WTC11 (cell line): Measurements from ENCODE around the gene PHRF1. TPM values are rescaled to one million over a fixed set of nuclear protein-coding genes. Genes with fewer than 3 reads are reported as not detected.

Source experiments
- ATAC-seq: fragments of 200-7000 bp; cut with Tn5 transposase; 2 replicates; pipeline ENCODE4 v1.10.0; 2021; ENCODE audit warnings: mild to moderate bottlenecking, moderate library complexity
- CTCF ChIA-PET: fragments of 300-600 bp; sonication (Branson Sonifier 250); formaldehyde crosslinking; loops from one replicate; lab custom pipeline; 2021; ENCODE audit warnings: antibody characterized with exemption; lab: Charles Lee
- POLR2A ChIA-PET: fragments of 350-600 bp; sonication (Branson Sonifier 250); formaldehyde crosslinking; loops from one replicate; lab custom pipeline; 2021; ENCODE audit warnings: antibody characterized with exemption; lab: Charles Lee
- DNase-seq: peaks from one replicate; pipeline ENCODE4 v3.0.0; 2021; ENCODE audit warnings: low spot score
- H3K27ac Mint-ChIP-seq: 2 replicates; pipeline ENCODE4 v1.8.0; 2021; ENCODE audit warnings: mixed read lengths
- H3K27me3 Mint-ChIP-seq: 2 replicates; pipeline ENCODE4 v1.8.0; 2021; ENCODE audit warnings: low read depth, mild to moderate bottlenecking, moderate library complexity, mixed read lengths
- H3K36me3 Mint-ChIP-seq: 2 replicates; pipeline ENCODE4 v1.8.0; 2021; ENCODE audit warnings: mixed read lengths
- H3K4me1 Mint-ChIP-seq: 2 replicates; pipeline ENCODE4 v1.8.0; 2022; ENCODE audit warnings: mixed read lengths
- H3K4me3 Mint-ChIP-seq: 2 replicates; pipeline ENCODE4 v1.8.0; 2021; ENCODE audit warnings: mild to moderate bottlenecking, moderate library complexity, mixed read lengths
- H3K9me3 Mint-ChIP-seq: 2 replicates; pipeline ENCODE4 v1.8.0; 2021; ENCODE audit warnings: mixed read lengths
- CREB1 ChIP-seq: sonication (generic); formaldehyde crosslinking; IDR thresholded peaks from 2 replicates; pipeline ENCODE4 v1.8.0; 2023; ENCODE audit warnings: mild to moderate bottlenecking, missing genetic modification reagents
- ETV6 ChIP-seq: sonication (generic); formaldehyde crosslinking; IDR thresholded peaks from 2 replicates; pipeline ENCODE4 v1.8.1; 2022; ENCODE audit warnings: mild to moderate bottlenecking, missing genetic modification reagents
- FOXK1 ChIP-seq: sonication (generic); formaldehyde crosslinking; IDR thresholded peaks from 2 replicates; pipeline ENCODE4 v1.8.0; 2022; ENCODE audit warnings: mild to moderate bottlenecking, moderate library complexity, missing genetic modification reagents
- GABPB1 ChIP-seq: sonication (generic); formaldehyde crosslinking; IDR thresholded peaks from 2 replicates; pipeline ENCODE4 v1.8.1; 2023; ENCODE audit warnings: mild to moderate bottlenecking, missing genetic modification reagents
- KAT7 ChIP-seq: sonication (generic); formaldehyde crosslinking; IDR thresholded peaks from 2 replicates; pipeline ENCODE4 v1.8.1; 2023; ENCODE audit warnings: missing genetic modification reagents, mild to moderate bottlenecking, borderline replicate concordance
- NFYB ChIP-seq: sonication (generic); formaldehyde crosslinking; conservative IDR thresholded peaks from 2 replicates; pipeline ENCODE4 v1.8.0; 2022; ENCODE audit warnings: low read depth, missing genetic modification reagents
- NR1H2 ChIP-seq: sonication (generic); formaldehyde crosslinking; IDR thresholded peaks from 2 replicates; pipeline ENCODE4 v1.9.0; 2021; ENCODE audit warnings: mild to moderate bottlenecking, moderate library complexity, missing genetic modification reagents
- NR3C1 ChIP-seq: sonication (generic); formaldehyde crosslinking; conservative IDR thresholded peaks from 2 replicates; pipeline ENCODE4 v1.8.1; 2023; ENCODE audit warnings: low read depth, mild to moderate bottlenecking, missing genetic modification reagents
- PRDM15 ChIP-seq: sonication (generic); formaldehyde crosslinking; IDR thresholded peaks from 2 replicates; pipeline ENCODE4 v1.8.0; 2022; ENCODE audit warnings: missing genetic modification reagents
- PRRX2 ChIP-seq: fragments of 250-450 bp; sonication (Bioruptor Pico); IDR thresholded peaks from 2 replicates; pipeline ENCODE4 v1.8.0; 2021; ENCODE audit warnings: mild to moderate bottlenecking
- STAT6 ChIP-seq: sonication (generic); formaldehyde crosslinking; conservative IDR thresholded peaks from 2 replicates; pipeline ENCODE4 v1.8.1; 2023; ENCODE audit warnings: mild to moderate bottlenecking, low read depth, missing genetic modification reagents, moderate library complexity
- TEAD1 ChIP-seq: sonication (generic); formaldehyde crosslinking; IDR thresholded peaks from 2 replicates; pipeline ENCODE4 v1.8.0; 2022; ENCODE audit warnings: mild to moderate bottlenecking, missing genetic modification reagents
- ZNF121 ChIP-seq: sonication (generic); formaldehyde crosslinking; IDR thresholded peaks from 2 replicates; pipeline ENCODE4 v1.8.0; 2023; ENCODE audit warnings: missing genetic modification reagents
- ZNF219 ChIP-seq: sonication (generic); formaldehyde crosslinking; IDR thresholded peaks from 2 replicates; pipeline ENCODE4 v1.8.0; 2023; ENCODE audit warnings: missing genetic modification reagents, mild to moderate bottlenecking, borderline replicate concordance
- ZNF232 ChIP-seq: sonication (generic); formaldehyde crosslinking; IDR thresholded peaks from 2 replicates; pipeline ENCODE4 v1.8.0; 2022; ENCODE audit warnings: mild to moderate bottlenecking, missing genetic modification reagents
- ZNF423 ChIP-seq: fragments of 250-450 bp; sonication (Bioruptor Pico); IDR thresholded peaks from 2 replicates; pipeline ENCODE4 v2.1.2; 2022; ENCODE audit warnings: mild to moderate bottlenecking, moderate library complexity
- ZNF425 ChIP-seq: fragments of 250-450 bp; sonication (Bioruptor Pico); conservative IDR thresholded peaks from 2 replicates; pipeline ENCODE4 v1.9.0; 2021; ENCODE audit warnings: mild to moderate bottlenecking
- total RNA-seq: library from RNA; stranded (reverse); gene quantifications from 3 replicates; pipeline ENCODE4 v1.2.3, GENCODE V29; 2021

Gene PHRF1
- total RNA-seq, 1 experiment from 2014 or later, result 46.9 TPM

- DNase-seq (no peak), ATAC-seq (no peak)
- Mint-ChIP-seq H3K4me1 (no peaks in the 10 kb centered on the region), H3K36me3 (peaks cover 54% of the 10 kb centered on the region), H3K9me3 (no peaks in the 10 kb centered on the region), H3K27ac (no peak overlapping the region), H3K4me3 (no peak overlapping the region), H3K27me3 (no peaks in the 10 kb centered on the region)
- no peak for TF ChIP-seq GABPB1 (CRISPR knock-in tag)
- ChIA-PET CTCF (no interaction called here), POLR2A (interaction anchor here (0.6 kb wide), 1 partner anchor 200 kb away, joined by 3 read pairs; no protein-coding TSS in a partner anchor)
Observed at GRCh38 chr11:598005-598680, 21.9 kb downstream of the PHRF1 start.

- no peak for DNase-seq
- peaks cover 51% of the 10 kb centered on the region for H3K36me3 Mint-ChIP-seq
- ChIA-PET CTCF (interaction anchor here (0.7 kb wide), 1 partner anchor 42 kb away, joined by 3 read pairs; no protein-coding TSS in a partner anchor), POLR2A (no interaction called here)
- no peak overlapping the region for H3K27ac Mint-ChIP-seq
- TF ChIP-seq ZNF121 (CRISPR knock-in tag) (no peak), ZNF423 (CRISPR knock-in tag) (no peak), PRRX2 (CRISPR knock-in tag) (no peak), KAT7 (CRISPR knock-in tag) (no peak), NFYB (CRISPR knock-in tag) (no peak), CREB1 (CRISPR knock-in tag) (no peak), ZNF219 (CRISPR knock-in tag) (no peak), ETV6 (no peak)
- no peaks in the 10 kb centered on the region for H3K27me3 Mint-ChIP-seq
- no peaks in the 10 kb centered on the region for H3K9me3 Mint-ChIP-seq
- no peaks in the 10 kb centered on the region for H3K4me1 Mint-ChIP-seq
- no peak overlapping the region for H3K4me3 Mint-ChIP-seq
- no peak for ATAC-seq
Observed at GRCh38 chr11:601573-602245, 25.4 kb downstream of the PHRF1 start.

GRCh38 chr11:603154-603553 is 26.9 kb downstream of the PHRF1 start:
- Mint-ChIP-seq H3K36me3 (peaks cover 52% of the 10 kb centered on the region), H3K27ac (no peak overlapping the region), H3K27me3 (no peaks in the 10 kb centered on the region), H3K9me3 (no peaks in the 10 kb centered on the region), H3K4me3 (no peak overlapping the region), H3K4me1 (no peaks in the 10 kb centered on the region)
- no peak for TF ChIP-seq TEAD1
- no peak for TF ChIP-seq FOXK1 (CRISPR knock-in tag)
- no peak for TF ChIP-seq NR1H2 (CRISPR knock-in tag)
- TF ChIP-seq ZNF425 (CRISPR knock-in tag), result no peak
- no peak for TF ChIP-seq NR3C1
- TF ChIP-seq PRDM15 (CRISPR knock-in tag), result no peak
- TF ChIP-seq STAT6 (CRISPR knock-in tag), result no peak
- no peak for TF ChIP-seq ZNF232
- ATAC-seq (no peak), DNase-seq (no peak)
- ChIA-PET POLR2A (interaction anchor here (0.7 kb wide), 1 partner anchor 118 kb away, joined by 9 read pairs; no protein-coding TSS in a partner anchor), CTCF (no interaction called here)
